Tibial artery (tissue), 4 donors: ENCODE data around the gene PKP1.

Source experiments
- DNase-seq, 2 donors: peaks; one replicate each; pipeline ENCODE4 v3.0.0-alpha.2; 2019
- H3K27ac ChIP-seq, 2 donors: fragments of 200-600 bp; sonication (generic) in 1 of 2; 1 replicate in 1 of 2; 2 replicates in 1 of 2; pipeline ENCODE4 v1.5.1; 2018 to 2019; ENCODE audit warnings: mild to moderate bottlenecking in 1 of 2
- H3K27me3 ChIP-seq, 2 donors: fragments of 200-600 bp; sonication (generic) in 1 of 2; one replicate each; pipeline versions ENCODE4 v1.5.1 to v1.6.0; 2016 to 2019
- H3K36me3 ChIP-seq, 3 donors: fragments of 200-600 bp; sonication (generic) in 2 of 3; one replicate each; pipeline ENCODE4 v1.5.1; 2016 to 2019; ENCODE audit warnings: mild to moderate bottlenecking in 2 of 3
- H3K4me1 ChIP-seq, 4 donors: fragments of 200-600 bp; sonication (generic) in 2 of 4; 1 replicate in 3 of 4; 2 replicates in 1 of 4; pipeline ENCODE4 v1.5.1; 2016 to 2019
- H3K4me3 ChIP-seq, 2 donors: fragments of 200-600 bp; sonication (generic) in 1 of 2; 1 replicate in 1 of 2; 2 replicates in 1 of 2; pipeline ENCODE4 v1.5.1; 2018 to 2019; ENCODE audit warnings: mild to moderate bottlenecking in 2 of 2
- H3K9me3 ChIP-seq, 3 donors: fragments of 200-600 bp; sonication (generic) in 1 of 3; one replicate each; pipeline ENCODE4 v1.5.1; 2016 to 2019
- intact Hi-C: fragments of 100-400 bp; cut with DNase I; formaldehyde crosslinking; loops from one replicate; pipeline ENCODE4 v1.15.0; 2023; ENCODE audit warnings: low total_unique reads
- TF ChIP-seq, protein P1 (sequence below), 2 experiments: fragments of 200-600 bp in 1 of 2; fragments of 450-650 bp in 1 of 2; IDR thresholded peaks; one replicate each; pipeline ENCODE4 v1.5.1; 2017 to 2019; ENCODE audit warnings: antibody characterized with exemption in 2 of 2, mild to moderate bottlenecking in 1 of 2, moderate library complexity in 1 of 2

Gene PKP1

DNA sequence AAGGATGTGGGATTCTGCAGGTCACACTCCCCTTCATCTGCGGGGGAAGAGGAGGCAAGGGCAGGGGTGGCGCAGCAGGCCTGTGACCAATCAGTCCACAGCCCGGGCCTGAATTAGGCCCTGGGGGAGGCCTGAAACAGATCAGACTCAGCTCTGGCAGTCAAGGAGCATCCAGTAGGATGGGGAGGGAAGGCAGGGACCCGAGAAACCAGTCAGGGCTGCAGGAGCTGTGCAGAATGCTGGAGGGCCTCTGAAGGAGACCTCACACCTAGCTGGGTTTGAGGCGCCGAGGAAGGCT, 81.5 kb downstream of the PKP1 start:
- DNase-seq: no peak
- no peak overlapping the region for H3K27ac ChIP-seq
- no peaks in the 10 kb centered on the region for H3K36me3 ChIP-seq
- H3K9me3 ChIP-seq: no peaks in the 10 kb centered on the region
- intact Hi-C loops: loop anchor here (5.0 kb wide), 1 partner anchor 112 kb away; no protein-coding TSS in a partner anchor
- peaks cover 0 to 35% of the 10 kb centered on the region in 2 donors for H3K27me3 ChIP-seq
- no peak overlapping the region for H3K4me3 ChIP-seq
- H3K4me1 ChIP-seq: no peaks in the 10 kb centered on the region
- TF ChIP-seq, protein P1, sequence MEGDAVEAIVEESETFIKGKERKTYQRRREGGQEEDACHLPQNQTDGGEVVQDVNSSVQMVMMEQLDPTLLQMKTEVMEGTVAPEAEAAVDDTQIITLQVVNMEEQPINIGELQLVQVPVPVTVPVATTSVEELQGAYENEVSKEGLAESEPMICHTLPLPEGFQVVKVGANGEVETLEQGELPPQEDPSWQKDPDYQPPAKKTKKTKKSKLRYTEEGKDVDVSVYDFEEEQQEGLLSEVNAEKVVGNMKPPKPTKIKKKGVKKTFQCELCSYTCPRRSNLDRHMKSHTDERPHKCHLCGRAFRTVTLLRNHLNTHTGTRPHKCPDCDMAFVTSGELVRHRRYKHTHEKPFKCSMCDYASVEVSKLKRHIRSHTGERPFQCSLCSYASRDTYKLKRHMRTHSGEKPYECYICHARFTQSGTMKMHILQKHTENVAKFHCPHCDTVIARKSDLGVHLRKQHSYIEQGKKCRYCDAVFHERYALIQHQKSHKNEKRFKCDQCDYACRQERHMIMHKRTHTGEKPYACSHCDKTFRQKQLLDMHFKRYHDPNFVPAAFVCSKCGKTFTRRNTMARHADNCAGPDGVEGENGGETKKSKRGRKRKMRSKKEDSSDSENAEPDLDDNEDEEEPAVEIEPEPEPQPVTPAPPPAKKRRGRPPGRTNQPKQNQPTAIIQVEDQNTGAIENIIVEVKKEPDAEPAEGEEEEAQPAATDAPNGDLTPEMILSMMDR (IDR thresholded peaks at IDR 0.05): no peak

DNA sequence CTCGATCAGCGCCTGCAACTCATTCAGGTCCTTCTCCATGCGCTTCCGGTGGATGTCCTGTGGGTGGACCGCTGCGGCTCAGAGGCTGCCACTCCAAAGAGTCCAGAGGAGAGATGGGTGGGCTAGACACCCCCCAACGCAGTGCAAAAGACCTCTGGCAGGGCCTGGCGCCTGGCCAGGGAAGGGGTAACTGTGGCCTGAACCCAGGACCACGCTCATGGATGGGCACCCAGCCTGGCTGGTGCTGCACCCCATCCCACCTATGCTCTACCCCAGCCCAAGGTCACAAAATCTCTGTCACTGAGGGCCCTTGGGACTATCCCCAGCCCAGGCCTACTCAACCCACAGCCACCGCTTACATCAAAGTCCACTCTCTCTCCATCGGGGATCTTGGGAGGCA, 81.9 kb downstream of the PKP1 start:
- Histone ChIP-seq H3K36me3 (no peaks in the 10 kb centered on the region), H3K4me1 (no peaks in the 10 kb centered on the region), H3K27ac (no peak overlapping the region), H3K9me3 (no peaks in the 10 kb centered on the region), H3K27me3 (peaks cover 0 to 39% of the 10 kb centered on the region in 2 donors), H3K4me3 (no peak overlapping the region)
- DNase-seq: no peak
- TF ChIP-seq, protein P1 (IDR thresholded peaks at IDR 0.05): no peak
- intact Hi-C loops: no loop called here

DNA sequence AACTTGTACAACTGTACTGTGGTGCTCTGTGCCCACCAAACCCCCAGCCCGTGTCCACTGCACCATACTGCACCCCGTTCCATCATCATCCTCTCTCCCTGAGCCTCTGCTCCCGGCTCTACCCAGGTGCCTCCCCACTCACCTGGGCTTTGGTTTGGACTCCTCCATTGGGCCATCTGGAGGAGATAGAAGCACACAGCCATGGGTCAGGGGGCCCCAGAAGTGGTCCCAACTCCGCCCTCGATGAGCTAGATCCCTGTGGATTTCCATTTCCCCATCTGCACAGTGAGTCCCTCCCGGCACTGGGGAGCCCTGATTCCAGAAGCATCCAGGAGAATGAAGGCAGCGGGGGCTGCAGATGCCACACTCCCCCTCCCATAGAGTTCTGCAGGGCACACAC, 83.4 kb downstream of the PKP1 start:
- TF ChIP-seq, protein P1 (IDR thresholded peaks at IDR 0.05): no peak
- no peaks in the 10 kb centered on the region for H3K4me1 ChIP-seq
- intact Hi-C loops: no loop called here
- no peaks in the 10 kb centered on the region for H3K36me3 ChIP-seq
- no peak overlapping the region for H3K27ac ChIP-seq
- no peak for DNase-seq
- no peaks in the 10 kb centered on the region for H3K9me3 ChIP-seq
- no peak overlapping the region for H3K4me3 ChIP-seq
- H3K27me3 ChIP-seq: peaks cover 0 to 32% of the 10 kb centered on the region in 2 donors

- intact Hi-C loops: no loop called here
- Histone ChIP-seq H3K36me3 (no peaks in the 10 kb centered on the region), H3K4me3 (no peak overlapping the region), H3K4me1 (no peaks in the 10 kb centered on the region), H3K27ac (no peak overlapping the region), H3K27me3 (peaks cover 0 to 34% of the 10 kb centered on the region in 2 donors), H3K9me3 (no peaks in the 10 kb centered on the region)
- DNase-seq: no peak
- TF ChIP-seq, protein P1 (IDR thresholded peaks at IDR 0.05): no peak
Measured at GRCh38 chr1:201369209-201369608, 85.9 kb downstream of the PKP1 start.

GRCh38 chr1:201370500-201370899, 87.2 kb downstream of the PKP1 start:
- intact Hi-C loops: no loop called here
- Histone ChIP-seq H3K4me3 (no peak overlapping the region), H3K9me3 (no peaks in the 10 kb centered on the region), H3K27ac (no peak overlapping the region), H3K4me1 (no peaks in the 10 kb centered on the region), H3K27me3 (peaks cover 0 to 41% of the 10 kb centered on the region in 2 donors), H3K36me3 (no peaks in the 10 kb centered on the region)
- DNase-seq: no peak
- TF ChIP-seq, protein P1 (IDR thresholded peaks at IDR 0.05): no peak

DNA sequence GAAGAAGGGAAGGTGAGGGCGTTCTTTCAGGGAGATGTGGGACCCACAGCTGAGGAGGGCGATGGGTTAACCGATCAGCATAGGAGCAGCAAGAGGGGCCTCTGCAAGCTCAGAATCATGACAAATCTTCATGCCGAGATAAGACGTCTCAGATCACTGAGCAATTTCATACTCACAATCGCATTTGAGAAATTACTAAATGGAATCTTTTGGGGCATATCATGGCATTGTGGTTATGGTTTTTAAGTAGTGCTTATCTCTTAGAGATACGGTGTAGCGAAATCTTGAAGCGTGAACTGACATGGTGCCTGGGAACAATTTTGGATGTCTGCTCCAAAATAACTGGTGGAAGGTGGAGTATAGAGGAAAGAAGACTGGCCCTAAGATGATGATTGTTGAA, 88.0 kb downstream of the PKP1 start:
- TF ChIP-seq, protein P1 (IDR thresholded peaks at IDR 0.05): no peak
- intact Hi-C loops: no loop called here
- DNase-seq: no peak
- Histone ChIP-seq H3K36me3 (no peaks in the 10 kb centered on the region), H3K9me3 (no peaks in the 10 kb centered on the region), H3K4me1 (no peaks in the 10 kb centered on the region), H3K27me3 (peaks cover 0 to 49% of the 10 kb centered on the region in 2 donors), H3K27ac (no peak overlapping the region), H3K4me3 (no peak overlapping the region)
